Ramos (cell line): ENCODE results near the gene ERAS.
"Not testable (repeated sequence)": the region's sequence is repeated elsewhere in the genome, so short reads cannot be mapped to it uniquely, and the experiment has no call there.

ENCODE experiments used
- in situ Hi-C: fragments of 300-500 bp; cut with MboI; formaldehyde crosslinking; loops from one replicate; pipeline ENCODE4 v1.14.3; 2022; ENCODE audit warnings: low sequenced_read_pairs; ENCODE audit not compliant: unreplicated experiment

Gene ERAS

GRCh38 chrX:48794340-48794910 is 31.9 kb upstream of the ERAS start:
- in situ Hi-C loops = no loop called here

DNA sequence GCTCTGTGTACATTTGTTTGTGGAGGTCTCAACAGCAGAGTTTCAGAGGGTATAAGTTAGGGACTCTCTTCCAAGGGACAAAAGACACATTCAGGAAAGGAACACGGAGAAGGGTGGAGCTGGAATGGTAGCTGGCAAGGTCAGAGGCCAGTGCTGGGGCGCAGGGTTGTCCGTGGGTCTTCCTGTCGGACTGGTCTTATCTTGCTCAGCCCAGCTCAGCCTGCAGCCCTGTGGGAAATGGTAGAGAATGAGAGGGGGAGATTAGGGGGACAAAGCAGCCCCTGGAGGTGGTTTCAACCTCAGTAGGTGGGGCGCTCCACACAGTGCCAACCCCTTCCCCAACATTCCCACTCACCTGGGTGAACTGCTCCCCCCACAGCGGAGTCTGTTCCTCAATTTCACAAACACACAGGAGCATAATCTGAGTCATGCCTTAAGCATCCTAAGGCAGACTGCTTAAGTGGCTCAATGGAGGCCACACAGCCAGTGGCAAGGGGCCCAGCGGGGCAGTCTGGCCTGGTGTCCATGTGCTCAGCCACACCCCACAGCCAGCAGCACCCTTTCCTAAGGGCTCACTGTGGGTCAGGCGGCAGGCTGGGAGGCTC is 31.3 kb upstream of the ERAS start:
- in situ Hi-C loops = no loop called here

DNA sequence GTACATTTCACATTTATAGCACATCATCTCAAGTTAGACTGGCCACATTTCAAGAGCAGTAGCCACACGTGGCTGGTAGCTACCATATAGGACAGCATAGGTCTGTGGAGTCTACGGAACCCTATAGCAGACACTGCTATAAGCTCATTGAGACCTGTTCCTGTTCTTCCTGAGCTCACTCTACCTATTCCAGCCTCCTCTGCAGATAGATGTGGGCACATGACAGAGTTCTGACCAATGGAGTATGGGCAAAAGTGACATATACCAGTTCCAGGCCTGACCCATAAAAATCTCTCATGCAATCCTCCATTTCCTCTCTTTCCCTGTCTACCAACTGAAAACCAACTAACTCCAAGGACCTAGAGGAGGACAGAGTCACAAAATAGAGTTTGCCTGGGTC is 28.0 kb upstream of the ERAS start:
- in situ Hi-C loops = no loop called here

- in situ Hi-C loops = no loop called here
These were observed 25.6 kb upstream of the ERAS start for GRCh38 chrX:48800574-48801279.

GRCh38 chrX:48801280-48802088 is 24.8 kb upstream of the ERAS start, which contains the start of gene HDAC6:
Gene HDAC6 (plus strand): TSS chrX:48802067. CDS start chrX:48802693, 626 bp downstream.
- in situ Hi-C loops = no loop called here

GRCh38 chrX:48802089-48802904 is 24.0 kb upstream of the ERAS start:
- in situ Hi-C loops = no loop called here

GRCh38 chrX:48802905-48803200 is 23.5 kb upstream of the ERAS start:
- in situ Hi-C loops = no loop called here

- in situ Hi-C loops = no loop called here
These were observed 20.2 kb upstream of the ERAS start for GRCh38 chrX:48806081-48806480.

DNA sequence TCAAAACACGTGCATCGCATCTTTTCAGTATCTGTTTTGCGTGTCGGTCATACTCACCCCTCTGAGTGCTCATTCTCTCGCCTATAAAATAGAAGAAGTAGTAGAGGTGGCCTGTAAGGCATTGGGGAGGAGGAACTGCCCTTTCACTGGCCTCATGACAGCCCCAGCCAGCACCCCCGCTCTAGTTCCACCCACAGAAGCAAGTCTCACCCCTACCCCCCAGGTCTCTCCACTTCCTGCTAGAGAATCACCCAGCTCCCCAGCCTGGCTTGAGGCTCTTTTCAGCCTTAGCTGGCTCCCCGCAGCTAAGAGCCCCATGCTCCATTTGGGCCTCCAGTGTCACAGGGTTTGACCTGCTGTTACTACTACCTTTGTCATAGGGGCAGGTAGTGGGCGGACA is 12.7 kb upstream of the ERAS start:
- in situ Hi-C loops = no loop called here

GRCh38 chrX:48814722-48815121 is 11.6 kb upstream of the ERAS start:
- in situ Hi-C loops = no loop called here

GRCh38 chrX:48815266-48815665 is 11.0 kb upstream of the ERAS start:
- in situ Hi-C loops = no loop called here

DNA sequence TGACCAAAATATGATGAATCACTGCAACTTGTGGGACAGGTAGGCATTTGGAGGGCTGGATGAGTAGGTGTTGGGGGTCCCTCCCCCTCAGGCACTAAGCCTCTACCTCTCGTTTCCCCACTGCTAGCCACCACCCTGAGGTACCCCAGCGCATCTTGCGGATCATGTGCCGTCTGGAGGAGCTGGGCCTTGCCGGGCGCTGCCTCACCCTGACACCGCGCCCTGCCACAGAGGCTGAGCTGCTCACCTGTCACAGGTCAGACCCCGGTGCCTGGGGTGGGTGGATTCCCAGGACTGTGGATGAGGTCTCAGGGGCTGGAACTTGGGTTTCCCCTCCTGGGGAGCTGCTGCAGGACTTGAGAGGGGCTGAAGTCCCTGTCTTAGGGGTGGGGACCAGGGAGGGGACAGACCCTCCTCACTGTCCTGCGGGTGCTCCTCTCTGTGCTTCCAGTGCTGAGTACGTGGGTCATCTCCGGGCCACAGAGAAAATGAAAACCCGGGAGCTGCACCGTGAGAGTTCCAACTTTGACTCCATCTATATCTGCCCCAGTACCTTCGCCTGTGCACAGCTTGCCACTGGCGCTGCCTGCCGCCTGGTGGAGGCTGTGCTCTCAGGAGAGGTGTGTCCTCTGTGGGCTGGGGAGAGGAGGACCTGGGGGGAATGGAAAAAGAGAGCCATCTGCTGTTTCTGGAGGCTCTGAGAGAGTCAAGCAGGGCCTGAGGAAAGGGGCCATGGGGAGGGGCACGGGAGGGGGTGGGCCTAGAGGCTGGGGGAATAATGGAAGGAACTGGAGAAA is 10.1 kb upstream of the ERAS start:
- in situ Hi-C loops = no loop called here

GRCh38 chrX:48818098-48818497 is 8.2 kb upstream of the ERAS start:
- in situ Hi-C loops = no loop called here

- in situ Hi-C loops = no loop called here
These were observed 7.4 kb upstream of the ERAS start for GRCh38 chrX:48818866-48819265.

- in situ Hi-C loops = not testable (repeated sequence)
These were observed 6.9 kb upstream of the ERAS start for GRCh38 chrX:48819394-48819793.

- in situ Hi-C loops = no loop called here
These were observed 3.3 kb upstream of the ERAS start for GRCh38 chrX:48823053-48823452.

DNA sequence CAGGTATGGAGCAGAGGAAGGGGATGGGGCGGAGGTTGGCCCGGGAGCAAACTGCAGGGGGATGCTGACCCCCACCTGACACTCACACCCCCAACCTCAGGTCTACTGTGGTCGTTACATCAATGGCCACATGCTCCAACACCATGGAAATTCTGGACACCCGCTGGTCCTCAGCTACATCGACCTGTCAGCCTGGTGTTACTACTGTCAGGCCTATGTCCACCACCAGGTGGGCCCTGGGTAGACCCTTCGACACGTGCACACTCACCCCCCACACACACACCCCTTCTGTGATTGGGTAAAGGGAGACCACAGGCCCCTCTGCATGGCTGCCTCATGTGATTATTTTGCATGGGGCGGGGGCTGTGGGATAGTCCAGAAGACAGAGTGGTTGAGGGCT is 2.2 kb upstream of the ERAS start:
- in situ Hi-C loops = no loop called here

- in situ Hi-C loops = no loop called here
These were observed 752 bp downstream of the ERAS start for GRCh38 chrX:48826876-48827653.

- in situ Hi-C loops = no loop called here
These were observed 1.3 kb downstream of the ERAS start for GRCh38 chrX:48827654-48827968.
